IPS DF 6.9 (cell line): ENCODE measurements around the gene PPP1R1B.
A peak's percentile ranks its signal among the peaks of the same experiment; 100 is the strongest.

ENCODE experiments used
- DNase-seq: peaks from one replicate; pipeline ENCODE4 v3.0.0-alpha.2; 2013; ENCODE audit warnings: low read depth, low spot score
- H3K27ac ChIP-seq: one replicate; pipeline ENCODE4 v1.5.1; 2013; ENCODE audit warnings: low read length, control low read depth
- H3K27me3 ChIP-seq: 2 replicates; pipeline ENCODE4 v1.6.1; 2013; ENCODE audit warnings: mild to moderate bottlenecking, low read length; ENCODE audit not compliant: control insufficient read depth, insufficient read depth
- H3K36me3 ChIP-seq: 2 replicates; pipeline ENCODE4 v1.6.1; 2013; ENCODE audit warnings: low read length; ENCODE audit not compliant: control insufficient read depth, insufficient read depth
- H3K4me1 ChIP-seq: 2 replicates; pipeline ENCODE4 v1.6.1; 2013; ENCODE audit warnings: low read length; ENCODE audit not compliant: control insufficient read depth, insufficient read depth
- H3K4me3 ChIP-seq: 2 replicates; pipeline ENCODE4 v1.5.1; 2013; ENCODE audit warnings: mild to moderate bottlenecking, low read length
- H3K9me3 ChIP-seq: 2 replicates; pipeline ENCODE4 v1.6.1; 2013; ENCODE audit warnings: low read length, inconsistent platforms; ENCODE audit not compliant: control insufficient read depth, insufficient read depth
- WGBS: extraction: QIAGEN DNeasy Blood & Tissue Kit; methylation state at CpG from one replicate; pipeline ENCODE4 v1.1.7; 2013; ENCODE audit warnings: mixed read lengths, missing lambda C conversion rate; ENCODE audit not compliant: insufficient read length, insufficient coverage; 5-methylcytosine and 5-hydroxymethylcytosine counted together

Gene PPP1R1B

DNA sequence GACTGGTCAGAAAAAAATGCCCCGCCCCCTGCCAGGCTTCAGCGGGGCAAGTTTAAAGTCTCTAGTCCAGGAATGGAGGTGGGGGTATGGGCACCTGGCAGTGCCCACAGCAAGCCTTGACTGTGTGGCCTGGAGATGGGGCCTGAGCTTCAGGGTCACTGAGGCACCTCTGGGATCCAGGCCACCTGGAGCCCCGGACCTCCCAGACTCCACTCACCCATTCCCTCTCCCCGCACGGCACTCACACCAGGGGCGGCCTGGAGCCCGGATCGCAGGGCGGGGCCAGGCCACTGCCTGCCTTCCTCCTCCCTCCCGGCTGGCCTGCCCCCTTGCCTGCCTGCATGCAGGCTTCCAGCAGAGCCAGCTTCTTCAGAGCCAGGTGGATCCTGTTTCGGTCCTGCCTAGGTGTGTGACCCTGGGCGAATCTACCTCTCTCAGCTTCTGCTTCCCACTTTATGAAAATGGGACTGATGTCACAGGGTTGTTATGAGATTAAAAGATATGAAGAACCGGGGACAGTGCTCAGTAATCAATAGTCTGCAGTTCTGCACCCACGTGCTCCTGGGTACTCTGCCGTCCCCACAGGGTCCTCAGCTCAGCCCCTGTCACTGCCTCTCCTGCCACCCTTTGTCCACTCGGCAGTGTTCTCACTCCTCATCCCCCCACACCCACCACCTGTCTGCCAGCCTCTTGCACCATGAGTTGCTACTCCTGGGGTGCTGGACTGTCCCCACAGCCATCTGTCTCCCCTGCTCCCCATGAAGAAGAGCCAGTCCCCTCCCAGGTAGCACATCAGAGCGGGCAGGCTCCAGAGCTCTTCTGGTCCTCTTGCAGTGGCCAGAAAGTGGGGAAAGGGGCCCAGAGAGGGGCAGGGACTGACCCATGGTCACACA is 37.2 kb downstream of the PPP1R1B start:
- no peak for DNase-seq
- Histone ChIP-seq H3K4me1 (peaks cover 25% of the 10 kb centered on the region), H3K36me3 (peaks cover 12% of the 10 kb centered on the region; the same call in 1 of the 2 replicates), H3K27ac (no peak overlapping the region), H3K4me3 (peak overlapping the region; percentile 11; the same call in 1 of the 2 replicates), H3K9me3 (no peaks in the 10 kb centered on the region), H3K27me3 (no peaks in the 10 kb centered on the region; the same call in 1 of the 2 replicates)
- WGBS, result no CpG with 5 or more reads among the region's 17 CpGs

DNA sequence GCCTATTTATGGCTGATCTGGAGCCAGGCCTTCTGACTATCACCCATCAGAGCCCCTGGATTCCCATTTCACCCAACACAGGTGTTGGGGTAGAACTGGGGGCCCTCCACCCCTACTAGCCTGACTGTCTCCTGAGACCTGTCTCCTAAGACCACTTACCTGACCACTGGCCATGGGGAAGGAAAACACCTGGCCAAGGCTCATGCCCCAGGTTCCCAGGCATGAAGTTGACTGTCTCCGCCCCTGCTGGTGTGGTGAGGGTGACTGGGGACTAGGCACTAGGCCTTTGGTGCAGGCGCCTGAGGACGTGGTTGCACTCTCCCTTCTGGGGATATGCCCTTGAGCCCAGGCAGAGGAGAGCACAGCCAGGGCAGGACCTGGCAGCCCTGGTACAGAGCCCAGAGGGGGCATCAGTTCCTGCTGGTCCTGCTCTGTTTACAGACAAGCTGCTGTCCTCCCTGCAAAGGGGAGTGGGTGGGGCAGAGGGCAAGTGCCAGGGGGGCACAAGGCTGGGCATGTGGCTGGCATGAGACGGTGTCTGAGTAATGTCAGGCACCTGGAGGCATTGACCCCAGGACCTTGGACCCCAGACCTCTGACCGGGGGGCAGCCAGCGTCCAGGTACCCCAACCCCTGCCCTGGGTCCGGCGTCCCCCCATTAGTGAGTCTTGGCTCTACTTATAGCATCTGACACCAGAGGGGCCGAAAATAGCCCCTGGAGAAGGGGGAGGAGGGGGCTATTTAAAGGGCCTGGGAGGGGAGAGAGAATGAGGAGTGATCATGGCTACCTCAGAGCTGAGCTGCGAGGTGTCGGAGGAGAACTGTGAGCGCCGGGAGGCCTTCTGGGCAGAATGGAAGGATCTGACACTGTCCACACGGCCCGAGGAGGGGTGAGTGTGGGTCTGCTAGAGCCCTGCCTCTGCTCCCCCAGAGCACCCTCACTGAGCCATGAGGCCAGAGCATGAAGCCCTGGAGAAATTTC is 38.1 kb downstream of the PPP1R1B start, which contains the start of gene TCAP:
TSS of gene TCAP (plus strand) at position 769 of the 981 bp plus-strand sequence. CDS start at position 780, 11 bp downstream.
- peaks cover 25% of the 10 kb centered on the region for H3K4me1 ChIP-seq
- DNase-seq, result no peak
- WGBS, result no CpG with 5 or more reads among the region's 15 CpGs
- H3K9me3 ChIP-seq, result no peaks in the 10 kb centered on the region
- peaks cover 11% of the 10 kb centered on the region; the same call in 1 of the 2 replicates for H3K36me3 ChIP-seq
- H3K4me3 ChIP-seq, result no peak within 1 kb of the TSS
- no peak within 1 kb of the TSS for H3K27ac ChIP-seq
- no peaks in the 10 kb centered on the region; the same call in 1 of the 2 replicates for H3K27me3 ChIP-seq

DNA sequence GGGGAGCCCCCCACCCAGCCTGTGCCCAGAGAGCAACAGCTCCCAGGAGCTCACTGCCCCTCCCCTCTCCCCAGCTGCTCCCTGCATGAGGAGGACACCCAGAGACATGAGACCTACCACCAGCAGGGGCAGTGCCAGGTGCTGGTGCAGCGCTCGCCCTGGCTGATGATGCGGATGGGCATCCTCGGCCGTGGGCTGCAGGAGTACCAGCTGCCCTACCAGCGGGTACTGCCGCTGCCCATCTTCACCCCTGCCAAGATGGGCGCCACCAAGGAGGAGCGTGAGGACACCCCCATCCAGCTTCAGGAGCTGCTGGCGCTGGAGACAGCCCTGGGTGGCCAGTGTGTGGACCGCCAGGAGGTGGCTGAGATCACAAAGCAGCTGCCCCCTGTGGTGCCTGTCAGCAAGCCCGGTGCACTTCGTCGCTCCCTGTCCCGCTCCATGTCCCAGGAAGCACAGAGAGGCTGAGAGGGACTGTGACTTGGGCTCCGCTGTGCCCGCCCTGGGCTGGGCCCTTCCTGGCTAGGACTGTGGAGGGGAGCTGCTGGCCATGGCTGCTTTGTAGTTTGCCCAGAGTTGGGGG is 39.0 kb downstream of the PPP1R1B start:
- DNase-seq, result no peak
- Histone ChIP-seq H3K36me3 (peaks cover 4% of the 10 kb centered on the region; the same call in 1 of the 2 replicates), H3K4me1 (peaks cover 25% of the 10 kb centered on the region), H3K9me3 (no peaks in the 10 kb centered on the region), H3K4me3 (no peak overlapping the region), H3K27ac (no peak overlapping the region), H3K27me3 (no peaks in the 10 kb centered on the region; the same call in 1 of the 2 replicates)
- WGBS, result no CpG with 5 or more reads among the region's 17 CpGs

DNA sequence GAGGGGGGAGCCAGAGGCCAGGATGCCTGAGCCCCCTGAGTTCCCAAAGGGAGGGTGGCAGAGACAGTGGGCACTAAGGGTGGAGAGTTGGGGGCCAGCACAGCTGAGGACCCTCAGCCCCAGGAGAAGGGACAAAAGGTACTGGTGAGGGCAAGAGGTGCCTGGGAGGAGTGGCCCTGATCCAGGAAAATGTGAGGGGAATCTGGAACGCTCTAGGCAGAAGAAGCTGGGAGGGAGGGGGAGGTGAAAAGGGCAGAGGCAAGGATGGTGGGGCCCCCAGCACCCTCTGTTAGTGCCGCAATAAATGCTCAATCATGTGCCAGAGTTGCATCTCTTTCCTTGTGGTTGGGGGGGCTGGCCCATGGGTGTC is 39.5 kb downstream of the PPP1R1B start:
- Histone ChIP-seq H3K27ac (no peak overlapping the region), H3K4me1 (peaks cover 25% of the 10 kb centered on the region), H3K9me3 (no peaks in the 10 kb centered on the region), H3K27me3 (no peaks in the 10 kb centered on the region; the same call in 1 of the 2 replicates), H3K36me3 (no peaks in the 10 kb centered on the region; the same call in 1 of the 2 replicates), H3K4me3 (no peak overlapping the region)
- DNase-seq, result no peak
- WGBS, result no CpG with 5 or more reads among the region's 2 CpGs

DNA sequence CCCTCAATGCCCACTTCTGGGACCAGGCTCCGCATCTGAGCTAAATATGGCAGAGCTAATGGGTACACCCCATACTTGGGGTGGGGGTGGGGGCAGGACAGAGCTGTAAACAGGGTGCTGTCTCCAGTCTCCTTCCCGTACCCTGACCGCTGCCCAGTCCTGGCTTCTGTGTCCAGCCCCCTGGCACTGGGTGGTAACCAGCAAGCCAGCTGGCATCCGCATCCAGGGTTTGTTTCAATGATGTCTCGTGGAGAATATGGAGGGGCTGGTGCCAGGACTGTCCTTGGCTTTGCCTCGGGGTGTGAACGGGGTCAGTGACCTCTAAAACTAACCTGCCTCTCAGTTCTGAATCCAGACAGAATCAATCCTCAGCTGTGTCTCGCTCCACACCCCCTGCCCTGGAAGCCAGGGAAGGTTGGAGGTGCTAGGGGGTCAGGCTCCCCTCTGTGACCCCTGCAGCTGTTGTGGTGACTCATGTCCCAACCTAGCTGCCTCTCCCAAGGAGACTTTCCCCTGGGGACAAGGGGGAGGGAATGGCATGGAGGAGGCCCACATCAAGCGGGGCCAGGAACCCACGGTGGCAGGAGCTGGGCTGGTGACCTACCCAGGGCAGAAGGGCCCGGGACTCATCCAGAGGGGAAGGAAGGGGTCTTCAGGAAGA is 40.0 kb downstream of the PPP1R1B start:
- no peaks in the 10 kb centered on the region; the same call in 1 of the 2 replicates for H3K27me3 ChIP-seq
- H3K9me3 ChIP-seq, result no peaks in the 10 kb centered on the region
- no peak overlapping the region for H3K4me3 ChIP-seq
- no CpG with 5 or more reads among the region's 11 CpGs for WGBS
- no peak overlapping the region for H3K27ac ChIP-seq
- no peak for DNase-seq
- peaks cover 25% of the 10 kb centered on the region for H3K4me1 ChIP-seq
- H3K36me3 ChIP-seq, result no peaks in the 10 kb centered on the region

DNA sequence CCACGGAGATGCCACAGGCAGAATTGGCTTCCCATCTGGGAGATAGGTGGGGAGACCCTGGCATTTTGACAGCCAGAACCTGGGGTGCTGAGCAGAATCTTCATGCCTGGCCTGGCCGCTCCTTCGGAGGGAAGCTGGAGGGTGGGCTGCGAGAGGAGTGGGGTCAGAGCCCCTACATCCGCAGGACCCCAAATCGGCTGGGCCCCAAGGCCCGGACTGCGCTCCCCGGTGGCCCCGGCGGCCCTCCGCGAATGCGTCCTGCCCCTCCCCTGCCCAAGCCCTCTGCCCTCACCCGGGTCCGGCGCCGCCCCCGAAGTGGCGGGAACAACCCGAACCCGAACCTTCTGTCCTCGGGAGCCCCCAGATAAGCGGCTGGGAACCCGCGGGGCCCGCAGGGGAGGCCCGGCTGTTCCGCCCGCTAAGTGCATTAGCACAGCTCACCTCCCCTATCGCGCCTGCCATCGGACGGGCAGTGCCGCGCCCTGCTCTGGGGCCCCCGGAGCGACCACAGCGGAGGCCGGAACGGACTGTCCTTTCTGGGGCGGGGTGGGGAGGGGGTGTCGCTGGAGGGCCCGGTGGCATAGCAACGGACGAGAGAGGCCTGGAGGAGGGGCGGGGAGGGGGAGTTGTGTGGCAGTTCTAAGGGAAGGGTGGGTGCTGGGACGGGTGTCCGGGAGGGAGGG is 40.7 kb downstream of the PPP1R1B start:
- DNase-seq, result no peak
- Histone ChIP-seq H3K27ac (no peak overlapping the region), H3K4me1 (peaks cover 25% of the 10 kb centered on the region), H3K36me3 (no peaks in the 10 kb centered on the region), H3K27me3 (no peaks in the 10 kb centered on the region; the same call in 1 of the 2 replicates), H3K9me3 (no peaks in the 10 kb centered on the region), H3K4me3 (peak overlapping the region; percentile 25; the same call in 1 of the 2 replicates)
- no CpG with 5 or more reads among the region's 49 CpGs for WGBS

DNA sequence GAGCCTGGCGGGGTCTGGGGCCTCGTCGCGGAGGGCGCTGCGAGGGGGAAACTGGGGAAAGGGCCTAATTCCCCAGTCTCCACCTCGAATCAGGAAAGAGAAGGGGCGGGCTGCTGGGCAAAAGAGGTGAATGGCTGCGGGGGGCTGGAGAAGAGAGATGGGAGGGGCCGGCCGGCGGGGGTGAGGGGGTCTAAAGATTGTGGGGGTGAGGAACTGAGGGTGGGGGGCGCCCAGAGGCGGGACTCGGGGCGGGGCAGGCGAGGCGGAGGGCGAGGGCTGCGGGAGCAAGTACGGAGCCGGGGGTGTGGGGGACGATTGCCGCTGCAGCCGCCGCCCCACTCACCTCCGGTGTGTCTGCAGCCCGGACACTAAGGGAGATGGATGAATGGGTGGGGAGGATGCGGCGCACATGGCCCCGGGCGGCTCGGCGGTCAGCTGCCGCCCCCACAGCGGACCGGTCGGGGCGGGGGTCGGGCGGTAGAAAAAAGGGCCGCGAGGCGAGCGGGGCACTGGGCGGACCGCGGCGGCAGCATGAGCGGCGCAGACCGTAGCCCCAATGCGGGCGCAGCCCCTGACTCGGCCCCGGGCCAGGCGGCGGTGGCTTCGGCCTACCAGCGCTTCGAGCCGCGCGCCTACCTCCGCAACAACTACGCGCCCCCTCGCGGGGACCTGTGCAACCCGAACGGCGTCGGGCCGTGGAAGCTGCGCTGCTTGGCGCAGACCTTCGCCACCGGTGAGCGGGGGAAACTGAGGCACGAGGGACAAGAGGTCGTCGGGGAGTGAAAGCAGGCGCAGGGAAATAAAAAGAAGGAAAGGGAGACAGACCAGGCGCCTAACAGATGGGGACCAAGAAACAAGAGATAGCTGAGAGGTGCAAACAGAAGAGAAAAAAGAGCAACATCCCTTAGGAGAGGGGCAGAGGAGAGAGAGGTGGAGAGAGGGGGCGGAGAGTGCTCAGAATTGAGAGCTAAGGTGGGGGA is 41.5 kb downstream of the PPP1R1B start, which contains the start of gene PNMT:
TSS of gene PNMT (plus strand) at position 509 of the 980 bp plus-strand sequence. CDS start at position 532, 23 bp downstream.
- no peak for DNase-seq
- Histone ChIP-seq H3K27ac (no peak within 1 kb of the TSS), H3K36me3 (no peaks in the 10 kb centered on the region), H3K9me3 (no peaks in the 10 kb centered on the region), H3K4me1 (peaks cover 19% of the 10 kb centered on the region), H3K27me3 (no peaks in the 10 kb centered on the region; the same call in 1 of the 2 replicates), H3K4me3 (peak within 1 kb of the TSS; percentile 25; the same call in 1 of the 2 replicates)
- no CpG with 5 or more reads among the region's 85 CpGs for WGBS

DNA sequence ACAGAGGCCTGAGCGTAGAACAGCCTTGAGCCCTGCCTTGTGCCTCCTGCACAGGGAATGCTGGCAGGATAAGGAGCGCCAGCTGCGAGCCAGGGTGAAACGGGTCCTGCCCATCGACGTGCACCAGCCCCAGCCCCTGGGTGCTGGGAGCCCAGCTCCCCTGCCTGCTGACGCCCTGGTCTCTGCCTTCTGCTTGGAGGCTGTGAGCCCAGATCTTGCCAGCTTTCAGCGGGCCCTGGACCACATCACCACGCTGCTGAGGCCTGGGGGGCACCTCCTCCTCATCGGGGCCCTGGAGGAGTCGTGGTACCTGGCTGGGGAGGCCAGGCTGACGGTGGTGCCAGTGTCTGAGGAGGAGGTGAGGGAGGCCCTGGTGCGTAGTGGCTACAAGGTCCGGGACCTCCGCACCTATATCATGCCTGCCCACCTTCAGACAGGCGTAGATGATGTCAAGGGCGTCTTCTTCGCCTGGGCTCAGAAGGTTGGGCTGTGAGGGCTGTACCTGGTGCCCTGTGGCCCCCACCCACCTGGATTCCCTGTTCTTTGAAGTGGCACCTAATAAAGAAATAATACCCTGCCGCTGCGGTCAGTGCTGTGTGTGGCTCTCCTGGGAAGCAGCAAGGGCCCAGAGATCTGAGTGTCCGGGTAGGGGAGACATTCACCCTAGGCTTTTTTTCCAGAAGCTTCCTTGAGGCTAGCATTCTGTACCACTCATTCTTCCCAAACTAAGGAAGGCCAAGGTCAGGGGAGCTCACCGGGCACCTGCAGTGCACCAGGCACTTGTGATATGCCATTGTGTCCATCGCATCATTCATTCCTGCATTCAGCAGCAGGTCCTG is 43.4 kb downstream of the PPP1R1B start:
- H3K36me3 ChIP-seq, result no peaks in the 10 kb centered on the region
- no peaks in the 10 kb centered on the region for H3K9me3 ChIP-seq
- no CpG with 5 or more reads among the region's 23 CpGs for WGBS
- H3K27ac ChIP-seq, result no peak overlapping the region
- H3K4me1 ChIP-seq, result peaks cover 10% of the 10 kb centered on the region
- DNase-seq, result no peak
- H3K27me3 ChIP-seq, result no peaks in the 10 kb centered on the region; the same call in 1 of the 2 replicates
- H3K4me3 ChIP-seq, result no peak overlapping the region
